Measurements from ENCODE around the gene KIFBP.
"Not testable (repeated sequence)": the region's sequence is repeated elsewhere in the genome, so short reads cannot be mapped to it uniquely, and the experiment has no call there.

Gene KIFBP

GRCh38 chr10:68988530-68989316 lies at the start of gene KIFBP:
Gene KIFBP, plus strand, starts transcription at chr10:68988803. Its CDS starts 30 bp downstream, at chr10:68988833.
- peak; percentile 96 to 99 for DNase-seq (ENCODE audit: low read depth in 1 of 2, low spot score in 1 of 2)
- in situ Hi-C loops (cut with HindIII; ENCODE audit: low pct_unique_long_range_greater_than_20kb, low sequenced_read_pairs), result no loop called here
- no peak for TF ChIP-seq JUND (IDR thresholded peaks at IDR 0.05; ENCODE audit: low read depth)

GRCh38 chr10:68938884-68939283 lies 49.7 kb upstream of the KIFBP start:
- in situ Hi-C loops (cut with HindIII; ENCODE audit: low pct_unique_long_range_greater_than_20kb, low sequenced_read_pairs), result no loop called here
- DNase-seq (ENCODE audit: low read depth in 1 of 2, low spot score in 1 of 2), result no peak
- TF ChIP-seq JUND (IDR thresholded peaks at IDR 0.05; ENCODE audit: low read depth), result no peak

GRCh38 chr10:68940917-68941316 lies 47.7 kb upstream of the KIFBP start:
- DNase-seq (ENCODE audit: low read depth in 1 of 2, low spot score in 1 of 2); in situ Hi-C loops (cut with HindIII; ENCODE audit: low pct_unique_long_range_greater_than_20kb, low sequenced_read_pairs): not testable (repeated sequence)

- in situ Hi-C loops (cut with HindIII; ENCODE audit: low pct_unique_long_range_greater_than_20kb, low sequenced_read_pairs), result no loop called here
- no peak for TF ChIP-seq JUND (IDR thresholded peaks at IDR 0.05; ENCODE audit: low read depth)
- no peak for DNase-seq (ENCODE audit: low read depth in 1 of 2, low spot score in 1 of 2)
Measured at GRCh38 chr10:68950598-68950997, 38.0 kb upstream of the KIFBP start.

GRCh38 chr10:68954904-68955303 lies 33.7 kb upstream of the KIFBP start:
- no peak for DNase-seq (ENCODE audit: low read depth in 1 of 2, low spot score in 1 of 2)
- in situ Hi-C loops (cut with HindIII; ENCODE audit: low pct_unique_long_range_greater_than_20kb, low sequenced_read_pairs), result no loop called here
- no peak for TF ChIP-seq JUND (IDR thresholded peaks at IDR 0.05; ENCODE audit: low read depth)

GRCh38 chr10:68955355-68955831 lies 33.2 kb upstream of the KIFBP start:
- no peak for TF ChIP-seq JUND (IDR thresholded peaks at IDR 0.05; ENCODE audit: low read depth)
- no peak for DNase-seq (ENCODE audit: low read depth in 1 of 2, low spot score in 1 of 2)
- in situ Hi-C loops (cut with HindIII; ENCODE audit: low pct_unique_long_range_greater_than_20kb, low sequenced_read_pairs), result no loop called here

- peak; percentile 96 to 98 for DNase-seq (ENCODE audit: low read depth in 1 of 2, low spot score in 1 of 2)
- TF ChIP-seq JUND (IDR thresholded peaks at IDR 0.05; ENCODE audit: low read depth), result no peak
- in situ Hi-C loops (cut with HindIII; ENCODE audit: low pct_unique_long_range_greater_than_20kb, low sequenced_read_pairs), result no loop called here
Measured at GRCh38 chr10:68955832-68956532, 32.6 kb upstream of the KIFBP start, which contains the start of gene DDX21. Gene DDX21, plus strand, starts transcription at chr10:68956170. Its CDS starts 56 bp downstream, at chr10:68956226.

GRCh38 chr10:68957284-68957615 lies 31.4 kb upstream of the KIFBP start:
- in situ Hi-C loops (cut with HindIII; ENCODE audit: low pct_unique_long_range_greater_than_20kb, low sequenced_read_pairs), result no loop called here
- TF ChIP-seq JUND (IDR thresholded peaks at IDR 0.05; ENCODE audit: low read depth), result no peak
- no peak for DNase-seq (ENCODE audit: low read depth in 1 of 2, low spot score in 1 of 2)

GRCh38 chr10:68957654-68958053 lies 30.9 kb upstream of the KIFBP start:
- in situ Hi-C loops (cut with HindIII; ENCODE audit: low pct_unique_long_range_greater_than_20kb, low sequenced_read_pairs), result no loop called here
- no peak for TF ChIP-seq JUND (IDR thresholded peaks at IDR 0.05; ENCODE audit: low read depth)
- peak in 1 of 2 experiments; percentile 16 for DNase-seq (ENCODE audit: low read depth in 1 of 2, low spot score in 1 of 2)

- no peak for DNase-seq (ENCODE audit: low read depth in 1 of 2, low spot score in 1 of 2)
- in situ Hi-C loops (cut with HindIII; ENCODE audit: low pct_unique_long_range_greater_than_20kb, low sequenced_read_pairs), result no loop called here
- TF ChIP-seq JUND (IDR thresholded peaks at IDR 0.05; ENCODE audit: low read depth), result no peak
Measured at GRCh38 chr10:68959695-68960527, 28.7 kb upstream of the KIFBP start.

GRCh38 chr10:68963151-68963550 lies 25.5 kb upstream of the KIFBP start:
- in situ Hi-C loops (cut with HindIII; ENCODE audit: low pct_unique_long_range_greater_than_20kb, low sequenced_read_pairs), result no loop called here
- DNase-seq (ENCODE audit: low read depth in 1 of 2, low spot score in 1 of 2), result no peak
- TF ChIP-seq JUND (IDR thresholded peaks at IDR 0.05; ENCODE audit: low read depth), result no peak

- no peak for TF ChIP-seq JUND (IDR thresholded peaks at IDR 0.05; ENCODE audit: low read depth)
- in situ Hi-C loops (cut with HindIII; ENCODE audit: low pct_unique_long_range_greater_than_20kb, low sequenced_read_pairs), result no loop called here
- no peak for DNase-seq (ENCODE audit: low read depth in 1 of 2, low spot score in 1 of 2)
Measured at GRCh38 chr10:68973975-68974374, 14.6 kb upstream of the KIFBP start.

GRCh38 chr10:68975936-68976473 lies 12.6 kb upstream of the KIFBP start:
- in situ Hi-C loops (cut with HindIII; ENCODE audit: low pct_unique_long_range_greater_than_20kb, low sequenced_read_pairs); DNase-seq (ENCODE audit: low read depth in 1 of 2, low spot score in 1 of 2): not testable (repeated sequence)

- in situ Hi-C loops (cut with HindIII; ENCODE audit: low pct_unique_long_range_greater_than_20kb, low sequenced_read_pairs); DNase-seq (ENCODE audit: low read depth in 1 of 2, low spot score in 1 of 2): not testable (repeated sequence)
Measured at GRCh38 chr10:68979738-68980137, 8.9 kb upstream of the KIFBP start.

All from T47D (cell line).